Astrocyte of the hippocampus (primary cell): ENCODE measurements around the gene CD3G.

Source experiments
- DNase-seq: peaks from one replicate; pipeline ENCODE4 v3.0.0; 2011; ENCODE audit warnings: low read depth, low spot score

CD3G gene

DNA sequence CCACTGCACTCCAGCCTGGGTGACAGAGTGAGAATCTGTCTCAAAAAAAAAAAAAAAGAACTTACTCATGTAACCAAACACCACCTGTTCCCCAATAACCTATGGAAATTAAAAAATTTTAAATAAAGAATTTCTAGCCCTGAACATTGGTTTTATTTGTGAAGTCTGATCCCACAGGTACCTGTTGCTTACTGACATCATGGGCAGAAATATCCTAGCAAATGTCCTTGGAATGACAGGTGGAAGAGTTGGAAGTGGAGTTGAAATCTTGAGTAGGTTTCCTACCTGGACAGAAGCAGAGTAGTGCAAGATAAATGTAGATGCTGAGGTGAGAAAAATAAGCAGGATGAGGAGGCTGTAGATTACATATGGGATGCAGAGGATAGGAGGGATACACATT lies 18.9 kb upstream of the CD3G start:
- DNase-seq = no peak

GRCh38 chr11:118328745-118329144 lies 15.4 kb upstream of the CD3G start:
- DNase-seq = no peak

GRCh38 chr11:118334745-118335144 lies 9.4 kb upstream of the CD3G start:
- no peak for DNase-seq

DNA sequence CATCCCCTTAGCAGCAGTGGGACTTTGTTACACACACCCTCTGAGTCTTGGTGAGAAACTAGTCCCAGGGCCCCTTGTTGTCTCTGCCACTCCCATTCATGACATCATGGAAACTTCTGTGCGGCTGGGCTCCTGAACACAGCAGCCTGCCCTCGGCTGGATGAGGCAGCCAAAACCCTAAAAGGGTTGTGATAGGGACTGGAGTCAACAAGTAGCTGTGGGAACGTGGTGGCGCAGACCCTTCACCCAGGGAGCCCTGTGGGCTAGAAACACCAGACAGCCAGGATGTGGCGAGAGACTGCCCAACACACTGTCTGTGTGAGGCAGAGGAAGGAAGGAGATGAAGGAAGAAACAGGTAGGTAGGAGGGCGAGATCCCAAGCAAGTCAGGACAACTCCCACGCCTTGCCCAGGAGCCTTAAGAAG lies 5.5 kb upstream of the CD3G start:
- no peak for DNase-seq

DNA sequence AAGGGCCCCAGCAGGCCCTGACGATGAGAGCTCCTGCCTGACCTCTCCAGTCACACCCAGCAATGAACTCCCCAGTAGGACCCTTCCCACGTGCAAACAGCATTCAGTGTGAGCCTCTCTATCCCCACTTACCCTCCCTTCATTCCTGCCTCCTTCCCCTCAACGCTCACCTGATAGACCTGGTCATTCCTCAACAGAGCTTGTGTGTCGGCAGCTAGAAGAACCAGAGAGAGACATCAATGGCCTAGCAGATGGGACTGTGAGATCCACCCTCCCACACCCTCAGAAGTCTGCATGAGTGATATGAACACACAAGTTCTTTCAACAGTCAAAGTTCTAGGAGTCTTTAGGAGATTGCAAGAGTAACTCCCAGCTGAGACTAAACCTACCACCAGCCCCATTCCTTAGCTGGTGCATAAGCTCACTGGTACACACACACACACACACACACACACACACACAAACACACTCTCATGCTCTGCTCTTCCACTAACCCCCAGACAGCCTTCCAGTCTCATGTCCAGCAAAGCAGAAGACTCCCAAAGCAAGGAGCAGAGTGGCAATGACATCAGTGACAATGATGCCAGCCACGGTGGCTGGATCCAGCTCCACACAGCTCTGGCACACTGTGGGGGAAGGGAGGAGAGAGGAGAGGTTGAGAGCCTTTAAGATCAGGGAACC lies 4.7 kb upstream of the CD3G start:
- DNase-seq = no peak

- DNase-seq = no peak
Measured at GRCh38 chr11:118340449-118340848, 3.7 kb upstream of the CD3G start.

DNA sequence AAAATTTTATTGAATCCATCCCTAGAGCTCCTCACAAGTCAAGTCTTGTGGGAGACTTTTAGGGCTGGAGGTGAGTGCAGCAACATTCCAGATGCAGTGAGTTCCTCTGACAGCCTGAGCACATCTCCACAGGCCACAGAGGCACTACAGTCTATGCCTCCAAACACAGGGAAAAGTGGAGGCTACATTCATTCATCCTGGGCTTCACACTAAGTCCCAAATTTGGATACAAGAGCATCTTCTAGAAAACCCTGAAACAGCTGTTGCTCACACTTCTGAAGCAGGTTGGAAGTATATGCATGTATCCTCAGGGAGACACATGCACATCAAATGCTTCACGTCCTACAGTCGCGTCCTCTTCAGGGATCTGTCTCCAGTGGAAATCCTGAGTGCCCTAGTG lies 2.9 kb upstream of the CD3G start:
- no peak for DNase-seq

GRCh38 chr11:118341815-118342489 lies 2.2 kb upstream of the CD3G start:
- no peak for DNase-seq

GRCh38 chr11:118342503-118343161 lies 1.5 kb upstream of the CD3G start, which contains the start of gene CD3D:
TSS of gene CD3D (minus strand) at chr11:118342705. CDS start at chr11:118342607, 98 bp downstream.
- no peak for DNase-seq

DNA sequence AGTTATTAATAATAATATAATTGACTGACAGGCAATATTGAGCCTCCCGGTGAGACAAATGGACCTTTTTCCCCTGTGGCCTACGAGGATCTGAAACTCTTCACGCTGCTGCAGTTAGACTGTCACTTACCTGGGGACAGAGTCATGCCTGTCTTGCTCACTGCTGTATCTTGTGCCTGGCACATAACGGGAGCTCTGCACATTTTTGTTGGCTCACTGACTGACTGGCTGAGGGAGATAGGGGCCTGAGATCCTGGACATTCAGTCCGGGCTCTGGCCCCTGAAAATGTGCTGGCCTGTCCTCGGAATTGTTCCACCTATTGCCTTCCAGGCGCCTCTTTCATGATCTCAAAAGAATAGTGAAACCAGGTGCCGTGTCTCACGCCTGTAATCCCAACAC lies 896 bp upstream of the CD3G start:
- DNase-seq = no peak

- no peak for DNase-seq
Measured at GRCh38 chr11:118349475-118349874, 5.3 kb downstream of the CD3G start.

- DNase-seq = peak; percentile 20
Measured at GRCh38 chr11:118353084-118353710, 9.1 kb downstream of the CD3G start.

DNA sequence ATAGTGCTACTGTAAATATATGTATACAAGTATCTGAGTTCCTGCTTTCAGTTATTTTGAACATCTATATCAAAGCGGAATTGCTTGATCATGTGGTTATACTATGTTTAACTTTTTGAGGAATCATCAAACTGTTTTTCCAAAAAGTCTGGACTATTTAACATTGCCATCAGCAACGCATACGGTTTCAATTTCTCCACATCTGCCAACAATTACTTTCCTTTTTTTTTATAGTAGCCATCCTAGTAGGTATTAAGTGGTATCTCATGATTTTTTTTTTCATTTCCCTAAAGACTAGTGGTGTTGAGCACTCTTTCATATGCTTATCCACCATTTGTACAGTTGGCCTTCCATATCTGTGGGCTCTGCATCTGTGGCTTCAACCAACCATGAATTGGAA lies 13.9 kb downstream of the CD3G start:
- DNase-seq = no peak

DNA sequence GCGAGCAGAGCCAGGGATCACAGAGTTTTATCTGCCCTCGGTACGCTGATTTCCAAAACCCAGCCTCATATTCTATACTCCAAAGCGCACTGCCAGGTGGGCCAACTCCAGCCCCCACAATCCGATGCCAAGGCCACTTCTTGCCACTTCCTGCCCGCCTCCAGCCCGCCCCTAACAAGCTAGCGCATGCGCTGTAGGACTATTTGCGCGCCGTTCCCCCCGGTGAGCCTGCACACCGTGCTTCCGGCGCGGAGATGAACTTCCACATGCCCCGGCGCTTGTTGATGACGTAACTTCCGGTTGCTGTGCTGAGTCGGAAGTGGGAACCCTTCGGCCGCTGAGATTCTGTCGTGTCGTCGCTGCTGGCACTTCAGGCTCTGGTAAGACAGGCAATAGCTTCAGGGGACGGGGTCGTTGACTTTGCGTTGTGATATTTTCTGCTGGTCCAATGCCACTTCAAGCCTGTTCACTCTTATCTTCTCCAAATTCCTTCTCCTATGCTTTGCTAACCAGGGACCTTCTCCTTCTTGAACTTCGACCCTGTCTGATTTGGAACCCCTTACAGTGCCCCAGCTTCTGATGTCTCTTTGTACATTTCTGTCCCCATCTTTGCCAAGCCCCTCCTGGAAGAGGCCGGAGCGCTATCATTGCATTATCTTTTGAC lies 15.3 kb downstream of the CD3G start, which contains the start of gene UBE4A:
TSS of gene UBE4A (plus strand) at position 306 of the 664 bp plus-strand sequence. CDS start 5,481 bp downstream, outside the sequence.
- DNase-seq = peak; percentile 96

- no peak for DNase-seq
Measured at GRCh38 chr11:118364956-118365615, 20.9 kb downstream of the CD3G start.

DNA sequence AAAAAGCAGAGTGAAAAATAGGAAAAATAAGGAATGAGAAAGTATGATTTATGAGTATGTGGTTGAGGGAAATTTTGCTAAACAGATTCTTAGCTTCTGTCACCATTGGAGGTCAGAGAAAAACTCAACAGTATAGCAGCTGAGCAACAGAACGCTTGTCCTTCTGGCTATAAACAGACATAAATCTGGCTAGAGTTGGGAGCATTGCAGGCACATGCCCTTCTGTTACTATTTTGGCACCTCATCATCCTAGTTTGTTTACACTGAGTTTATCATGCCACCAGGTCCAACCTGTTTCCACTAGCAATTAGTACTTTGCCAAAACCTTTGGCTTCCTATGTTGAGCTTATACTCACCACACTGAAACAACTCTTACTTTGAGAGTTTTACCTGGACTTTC lies 22.1 kb downstream of the CD3G start:
- no peak for DNase-seq

- no peak for DNase-seq
Measured at GRCh38 chr11:118370774-118371173, 26.6 kb downstream of the CD3G start.

- no peak for DNase-seq
Measured at GRCh38 chr11:118373263-118373662, 29.1 kb downstream of the CD3G start.

- DNase-seq = no peak
Measured at GRCh38 chr11:118373871-118374270, 29.7 kb downstream of the CD3G start.

- no peak for DNase-seq
Measured at GRCh38 chr11:118374729-118375128, 30.6 kb downstream of the CD3G start.

- no peak for DNase-seq
Measured at GRCh38 chr11:118375978-118376377, 31.8 kb downstream of the CD3G start.
